GM04504 (cell line): ENCODE results near the gene DLG2.

Experiments used
- DNase-seq: peaks from one replicate; pipeline ENCODE4 v3.0.0-alpha.2; 2012; ENCODE audit warnings: low read depth

Gene DLG2

GRCh38 chr11:84012171-84012826, 1614.8 kb downstream of the DLG2 start:
- no peak for DNase-seq

GRCh38 chr11:84003181-84003580, 1624.0 kb downstream of the DLG2 start:
- DNase-seq = no peak

- no peak for DNase-seq
Observed at GRCh38 chr11:83998921-83999320, 1628.2 kb downstream of the DLG2 start.

- no peak for DNase-seq
Observed at GRCh38 chr11:83990160-83990733, 1636.9 kb downstream of the DLG2 start.

GRCh38 chr11:83982825-83983224, 1644.3 kb downstream of the DLG2 start:
- no peak for DNase-seq

GRCh38 chr11:83979593-83979992, 1647.6 kb downstream of the DLG2 start:
- DNase-seq = no peak

GRCh38 chr11:83978942-83979341, 1648.2 kb downstream of the DLG2 start:
- no peak for DNase-seq

GRCh38 chr11:83976086-83976485, 1651.1 kb downstream of the DLG2 start:
- DNase-seq = no peak

GRCh38 chr11:83972536-83972935, 1654.6 kb downstream of the DLG2 start:
- no peak for DNase-seq

- DNase-seq = no peak
Observed at GRCh38 chr11:83971063-83971462, 1656.1 kb downstream of the DLG2 start.

- DNase-seq = no peak
Observed at GRCh38 chr11:83970061-83970671, 1657.0 kb downstream of the DLG2 start.

GRCh38 chr11:83957038-83957900, 1669.9 kb downstream of the DLG2 start:
- no peak for DNase-seq

- no peak for DNase-seq
Observed at GRCh38 chr11:83956119-83956697, 1670.9 kb downstream of the DLG2 start.

- no peak for DNase-seq
Observed at GRCh38 chr11:83954780-83955179, 1672.4 kb downstream of the DLG2 start.

- no peak for DNase-seq
Observed at GRCh38 chr11:83951521-83951920, 1675.6 kb downstream of the DLG2 start.

GRCh38 chr11:83948200-83948599, 1678.9 kb downstream of the DLG2 start:
- no peak for DNase-seq

- DNase-seq = no peak
Observed at GRCh38 chr11:83945976-83946375, 1681.2 kb downstream of the DLG2 start.

- DNase-seq = no peak
Observed at GRCh38 chr11:83941050-83941449, 1686.1 kb downstream of the DLG2 start.

GRCh38 chr11:83938148-83938547, 1689.0 kb downstream of the DLG2 start:
- DNase-seq = no peak

- no peak for DNase-seq
Observed at GRCh38 chr11:83933008-83933407, 1694.1 kb downstream of the DLG2 start.

- no peak for DNase-seq
Observed at GRCh38 chr11:83927422-83927821, 1699.7 kb downstream of the DLG2 start.

- DNase-seq = no peak
Observed at GRCh38 chr11:83924795-83925542, 1702.2 kb downstream of the DLG2 start.
